GM19372 (cell line): Measurements from ENCODE around the gene IFI27.
A peak's percentile ranks its signal among the peaks of the same experiment; 100 is the strongest.

Experiments
- ATAC-seq: cut with Tn5 transposase; IDR thresholded peaks from one replicate; pipeline ENCODE4 v1.9.1; 2021; ENCODE audit warnings: mild to moderate bottlenecking, low read depth, moderate library complexity; ENCODE audit not compliant: unreplicated experiment

IFI27 gene

DNA sequence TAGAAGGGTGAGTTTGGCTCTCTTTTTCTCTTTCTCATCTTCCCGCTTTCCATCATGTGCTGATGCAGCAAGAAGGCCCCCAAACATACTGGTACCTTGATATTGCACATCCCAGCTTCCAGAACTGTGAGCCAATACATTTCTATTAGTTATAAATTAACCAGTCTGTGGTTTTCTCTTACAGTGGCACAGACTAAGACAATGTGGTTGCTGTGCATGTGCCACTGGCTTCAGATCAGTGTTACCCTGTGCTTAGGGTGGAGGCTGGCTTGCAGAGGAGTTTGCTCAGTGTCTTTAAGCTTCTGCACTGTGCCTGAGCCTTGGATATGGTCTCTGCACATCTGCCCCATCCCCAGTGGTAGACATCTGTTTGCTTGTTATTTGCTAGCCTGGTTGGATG, 13.3 kb downstream of the IFI27 start:
- ATAC-seq = no peak

DNA sequence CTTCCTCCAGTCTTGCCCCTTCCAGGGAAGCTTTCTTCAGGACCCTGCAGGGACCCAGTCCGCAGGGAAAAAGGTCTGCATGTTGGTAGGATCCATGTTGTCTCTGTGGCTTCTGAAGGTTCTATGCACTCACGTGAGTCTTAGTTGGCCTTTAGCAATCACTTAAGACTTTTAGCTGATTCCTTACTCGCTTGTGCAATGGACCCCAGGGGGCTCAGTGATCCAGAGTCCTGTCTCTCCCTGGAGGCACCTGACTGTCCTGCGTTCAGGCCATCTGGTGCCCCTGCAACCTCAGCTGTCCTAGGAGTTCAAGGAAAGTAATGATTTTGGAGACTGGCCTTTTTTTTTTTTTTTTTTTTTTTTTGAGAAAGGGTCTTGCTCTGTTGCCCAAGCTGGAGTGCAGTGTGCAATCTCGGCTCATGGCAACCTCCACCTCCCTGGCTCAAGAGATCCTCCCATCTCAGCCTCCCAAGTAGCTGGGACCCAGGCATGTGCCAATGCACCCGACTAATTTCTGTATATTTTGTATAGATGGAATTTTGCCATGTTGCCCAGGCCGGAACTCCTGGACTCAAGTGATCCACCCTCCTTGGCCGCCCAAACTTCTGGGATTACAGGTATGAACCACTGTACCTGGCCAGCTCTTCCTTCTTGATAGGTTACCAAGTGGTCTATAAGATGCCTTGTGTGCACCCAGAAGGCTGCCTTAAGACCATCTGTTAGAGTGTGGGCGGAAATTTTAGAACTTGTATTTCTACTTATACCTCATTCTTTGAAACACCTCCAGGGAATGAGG, 14.2 kb downstream of the IFI27 start:
- no peak for ATAC-seq

DNA sequence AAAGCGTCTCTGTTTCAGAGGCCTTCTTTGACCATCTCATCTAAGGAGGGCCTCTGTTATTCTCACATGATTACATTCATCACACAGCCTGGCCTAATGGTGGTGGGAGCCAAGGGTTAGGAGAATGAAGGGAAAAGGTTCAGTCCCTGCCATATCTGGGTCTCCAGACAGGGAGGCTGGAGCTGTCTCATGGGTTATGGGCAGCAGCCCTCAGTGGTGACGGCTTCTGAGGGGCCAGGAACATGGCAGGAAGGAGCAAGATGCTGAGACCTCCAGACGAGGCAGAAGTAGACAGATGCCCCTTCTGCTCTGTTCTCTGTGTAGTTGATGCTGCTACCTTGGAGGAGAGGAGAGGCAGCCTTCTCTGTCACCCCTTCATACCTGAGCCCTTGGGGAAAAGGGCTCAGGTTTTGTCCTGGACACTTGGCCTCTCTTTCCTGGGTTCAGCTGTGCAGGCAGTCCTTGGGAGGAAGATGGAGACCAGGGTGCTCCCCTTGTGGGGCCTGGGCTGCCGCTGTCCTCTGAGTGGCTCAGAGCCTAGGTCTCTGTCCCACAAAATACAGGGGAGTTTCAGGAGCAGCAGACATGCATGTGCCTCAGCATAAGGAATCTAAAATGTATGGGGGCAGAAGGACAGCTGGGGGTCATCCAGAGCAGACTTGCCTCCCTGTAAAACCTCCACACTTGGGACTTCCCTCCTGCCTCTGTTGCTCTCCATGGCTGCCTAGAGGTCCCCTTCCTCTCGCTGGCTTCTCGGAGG, 15.3 kb downstream of the IFI27 start:
- no peak for ATAC-seq

DNA sequence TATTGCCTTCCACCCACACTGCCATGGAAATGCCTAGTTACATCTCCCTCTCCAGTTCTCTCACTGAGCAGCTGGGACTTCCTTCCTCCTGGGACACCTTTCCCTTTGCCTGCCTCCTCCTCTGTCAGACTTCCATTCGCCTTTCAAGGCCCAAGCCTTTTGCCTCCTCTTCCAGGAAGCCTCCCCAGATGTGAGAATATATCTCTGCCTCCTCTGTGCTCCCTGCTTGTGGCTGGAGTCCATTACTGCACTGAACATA, 15.8 kb downstream of the IFI27 start:
- no peak for ATAC-seq

DNA sequence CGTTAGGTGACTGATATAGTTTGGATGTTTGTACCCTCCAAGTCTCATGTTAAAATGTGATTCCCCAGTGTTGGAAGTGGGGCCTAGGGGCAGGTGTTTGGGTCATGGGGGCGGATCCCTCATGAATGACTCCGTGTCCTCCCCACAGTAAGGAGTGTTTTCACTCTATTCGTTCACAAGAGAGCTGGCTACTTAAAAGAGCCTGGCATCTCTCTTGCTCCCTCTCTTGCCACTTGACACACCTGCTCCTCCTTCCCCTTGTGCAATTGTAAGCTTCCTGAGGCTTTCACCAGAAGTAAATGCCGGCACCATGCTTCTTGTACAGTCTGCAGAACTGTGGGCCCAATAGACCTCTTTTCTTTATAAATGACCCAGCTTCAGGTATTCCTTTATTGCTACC, 16.3 kb downstream of the IFI27 start:
- ATAC-seq = no peak

DNA sequence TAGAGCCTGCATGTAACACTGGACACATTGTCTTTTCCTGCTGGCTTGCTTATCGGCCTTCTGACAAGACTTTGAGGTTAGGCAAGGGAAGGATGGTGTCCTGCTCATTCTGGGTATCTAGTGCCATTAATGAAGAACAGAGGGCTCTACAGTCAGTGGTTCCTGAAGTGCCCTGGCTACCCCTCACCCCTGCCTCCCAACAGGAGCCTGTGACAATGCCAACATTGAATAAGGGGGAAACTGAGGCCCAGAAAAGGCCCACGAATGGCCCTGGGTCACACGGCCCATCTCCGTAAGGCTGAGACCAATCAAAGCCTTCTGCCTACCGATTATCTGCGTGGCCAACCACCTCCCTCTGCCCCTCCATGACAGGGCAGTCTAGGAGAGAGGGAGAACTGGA, 16.8 kb downstream of the IFI27 start:
- no peak for ATAC-seq

DNA sequence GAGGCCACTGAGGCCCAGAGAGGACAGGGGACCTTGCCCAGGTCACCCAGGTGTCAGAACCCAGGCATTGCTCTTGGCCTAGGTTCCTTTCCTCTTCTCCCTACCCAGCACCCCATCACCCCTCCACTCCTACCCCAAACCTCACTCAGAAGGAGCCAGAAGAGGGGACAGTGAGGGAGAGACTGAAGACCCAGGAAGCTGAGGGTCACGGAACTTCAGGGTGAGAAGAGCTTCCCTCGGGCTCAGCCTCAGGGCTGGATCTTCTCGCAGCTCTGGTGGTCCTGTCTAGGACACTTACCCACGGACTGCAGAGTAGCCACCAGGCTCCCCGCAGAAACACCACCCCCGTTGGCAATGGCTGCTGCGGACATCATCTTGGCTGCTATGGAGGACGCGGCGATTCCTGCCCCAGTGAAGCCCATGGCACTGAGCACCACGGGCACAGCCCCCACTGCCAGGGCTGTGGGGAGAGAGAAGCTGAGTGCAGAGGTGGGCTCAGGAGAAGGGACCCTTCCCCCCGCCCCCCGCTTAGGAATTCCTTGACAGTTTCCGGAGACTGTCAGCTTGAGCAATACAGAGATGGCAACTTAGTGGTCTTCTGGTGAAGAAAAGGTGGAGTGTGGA, 17.8 kb downstream of the IFI27 start:
- no peak for ATAC-seq

DNA sequence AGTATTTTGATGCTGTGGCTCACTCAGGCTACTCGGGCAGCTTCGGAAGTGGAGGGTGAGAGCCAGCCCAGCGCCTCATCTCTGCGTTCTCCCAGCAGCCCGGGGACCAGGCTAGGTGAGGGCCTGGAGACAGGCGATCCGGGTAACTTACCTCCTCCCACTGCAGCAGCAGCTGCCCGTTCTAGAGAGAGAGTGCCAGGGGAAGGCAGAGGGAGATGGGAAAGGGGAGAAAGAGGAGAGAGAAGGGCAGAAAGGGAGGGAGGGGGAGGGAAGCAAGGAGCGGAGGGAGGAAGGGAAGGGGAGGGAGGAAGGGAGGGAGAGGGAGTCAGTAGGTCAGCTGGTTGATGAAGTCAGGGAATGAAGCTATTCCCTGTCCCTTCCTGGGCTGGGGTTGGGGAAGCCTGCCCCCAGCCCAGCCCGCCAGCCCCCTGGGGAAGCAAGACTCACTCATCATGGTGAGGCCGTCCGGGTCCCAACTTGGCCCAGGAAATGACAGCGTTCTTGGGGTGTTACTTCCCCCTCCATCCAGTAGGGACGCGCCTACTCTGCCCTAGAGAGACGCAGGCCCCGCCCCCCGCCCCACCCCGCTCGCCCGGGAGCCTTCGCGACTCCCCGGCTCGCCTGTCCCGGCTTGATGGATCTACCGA, 18.7 kb downstream of the IFI27 start, which contains the start of gene IFI27L2:
TSS of gene IFI27L2 (minus strand) at position 494 of the 647 bp plus-strand sequence. CDS start at position 454, 40 bp downstream.
- ATAC-seq = peak; percentile 90

DNA sequence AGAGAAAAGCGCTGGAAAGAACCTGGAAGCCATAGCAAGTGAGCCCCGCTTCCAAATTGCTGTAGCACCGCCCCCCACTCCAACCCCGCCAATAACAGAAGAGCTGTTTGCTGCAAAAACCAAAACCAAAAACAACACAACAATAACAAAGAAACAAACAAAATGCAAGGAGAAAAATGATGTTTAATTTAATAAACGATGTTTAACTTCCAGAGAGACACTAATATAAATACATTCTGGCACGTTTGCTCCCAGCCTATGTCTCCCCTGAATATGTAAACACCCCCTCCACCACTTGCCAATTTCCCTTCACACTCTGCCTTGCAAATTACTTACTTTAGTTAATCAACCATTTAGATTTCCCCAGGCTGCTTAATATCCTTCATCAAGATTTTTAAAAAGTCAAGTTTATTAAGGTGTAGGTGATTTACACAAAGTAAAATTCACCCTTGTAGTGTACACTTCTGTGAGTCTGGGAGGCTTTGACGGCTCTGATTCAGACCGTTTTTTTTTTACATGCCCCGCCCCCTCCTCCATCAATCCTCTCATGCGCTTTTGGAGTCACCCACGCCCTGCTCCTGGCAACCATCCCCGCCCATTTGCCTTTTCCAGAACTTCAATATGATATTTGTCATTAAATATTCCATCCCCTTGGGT, 19.4 kb downstream of the IFI27 start:
- ATAC-seq = no peak

DNA sequence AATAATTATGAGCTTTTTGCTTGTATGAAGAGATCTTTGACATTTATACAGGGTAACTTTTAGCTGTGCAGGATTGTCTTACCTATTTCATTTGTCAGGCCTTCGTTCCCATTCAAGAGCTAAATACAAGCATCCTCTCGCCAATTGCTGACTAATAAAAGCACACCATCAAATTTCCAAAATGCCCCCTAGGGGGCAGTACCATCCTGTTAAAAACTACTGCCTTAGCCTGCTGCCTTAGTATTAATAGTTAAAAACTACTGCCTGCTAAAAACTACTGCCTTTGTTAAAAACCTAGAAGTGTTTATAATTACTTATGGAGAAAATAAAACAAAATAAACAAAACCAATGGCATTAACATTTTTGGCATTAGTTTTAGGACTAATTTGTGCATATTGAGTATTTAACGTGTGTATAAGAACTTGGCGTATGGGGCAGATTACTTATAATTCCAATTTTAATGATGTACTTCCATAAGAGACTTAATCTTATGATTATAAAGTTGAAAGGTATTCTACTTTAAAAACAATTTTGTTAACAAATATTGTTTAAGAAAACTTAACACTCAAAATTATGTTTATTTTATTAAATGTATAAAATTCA, 21.9 kb downstream of the IFI27 start:
- ATAC-seq = no peak

DNA sequence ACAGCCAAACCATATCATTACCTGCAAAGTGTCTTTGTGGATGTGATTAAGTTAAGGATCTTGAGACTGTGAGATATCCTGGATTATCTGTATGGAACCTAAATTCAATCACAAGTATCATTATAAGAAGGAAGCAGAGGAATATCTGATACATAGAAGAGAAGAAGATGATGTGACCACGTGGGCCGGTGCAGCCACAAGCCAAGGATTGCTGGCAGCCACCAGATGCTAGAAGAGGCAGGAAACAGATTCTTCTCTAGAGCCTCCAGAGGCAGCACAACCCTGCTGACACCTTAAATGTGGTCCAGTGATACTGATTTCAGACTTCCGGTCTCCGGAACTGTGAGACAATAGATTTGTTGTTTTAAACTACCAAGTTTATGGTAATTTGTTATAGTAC, 24.9 kb downstream of the IFI27 start:
- ATAC-seq = no peak

DNA sequence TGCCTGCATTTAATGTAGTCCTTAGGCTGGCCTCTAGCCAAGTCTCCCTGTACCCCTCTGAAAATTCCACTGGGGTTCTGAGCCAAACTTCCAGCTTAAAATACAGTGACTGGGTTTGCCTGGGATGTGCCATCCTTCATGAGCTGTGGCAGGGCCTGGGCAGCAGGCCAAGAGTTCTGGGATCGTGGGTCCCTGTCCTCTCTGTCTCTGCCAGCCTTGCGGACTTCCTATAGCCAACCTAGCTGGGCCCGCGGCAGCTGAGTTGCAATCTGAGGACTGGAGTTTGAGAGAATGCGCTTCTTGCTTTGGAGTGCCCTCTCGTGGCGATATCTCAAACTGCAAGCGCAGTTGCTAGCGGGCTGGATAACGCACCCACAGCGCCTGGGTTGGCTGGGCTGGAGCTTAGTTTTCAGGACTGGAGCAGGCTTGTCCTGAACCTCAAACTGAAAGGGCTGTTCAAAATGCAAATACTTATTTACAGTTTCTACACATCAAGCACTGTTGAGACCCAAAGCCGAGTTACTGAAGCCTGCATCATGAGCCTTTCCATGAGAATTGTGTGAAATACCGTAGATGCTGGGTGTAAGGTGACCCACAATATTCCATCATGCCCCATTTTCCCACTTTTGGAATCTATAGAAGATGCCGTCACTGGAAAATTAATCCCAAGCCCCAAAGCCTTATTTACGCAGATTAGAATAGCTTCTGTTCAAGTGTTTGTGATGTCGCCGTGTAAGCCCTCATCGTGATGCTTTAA, 26.2 kb downstream of the IFI27 start:
- ATAC-seq = peak; percentile 83

DNA sequence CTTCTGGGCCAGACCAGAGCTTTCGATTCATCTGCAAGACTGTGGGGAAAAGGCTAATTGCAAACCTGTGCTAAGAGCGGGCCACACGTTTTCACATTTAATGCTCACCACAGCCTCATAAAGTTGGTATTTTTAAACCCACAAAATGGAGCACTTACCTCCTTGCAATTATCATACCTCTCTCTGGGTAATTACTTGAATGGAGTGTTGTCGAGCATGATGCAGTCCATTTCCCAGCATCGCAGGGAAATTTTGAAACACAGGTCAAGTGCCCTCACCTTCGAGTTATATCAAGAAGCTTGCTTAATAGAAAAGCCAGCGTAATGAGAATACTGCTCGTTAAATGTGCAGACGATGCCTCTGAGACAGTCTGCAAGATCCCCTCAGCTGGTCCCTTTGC, 27.7 kb downstream of the IFI27 start:
- ATAC-seq = no peak

DNA sequence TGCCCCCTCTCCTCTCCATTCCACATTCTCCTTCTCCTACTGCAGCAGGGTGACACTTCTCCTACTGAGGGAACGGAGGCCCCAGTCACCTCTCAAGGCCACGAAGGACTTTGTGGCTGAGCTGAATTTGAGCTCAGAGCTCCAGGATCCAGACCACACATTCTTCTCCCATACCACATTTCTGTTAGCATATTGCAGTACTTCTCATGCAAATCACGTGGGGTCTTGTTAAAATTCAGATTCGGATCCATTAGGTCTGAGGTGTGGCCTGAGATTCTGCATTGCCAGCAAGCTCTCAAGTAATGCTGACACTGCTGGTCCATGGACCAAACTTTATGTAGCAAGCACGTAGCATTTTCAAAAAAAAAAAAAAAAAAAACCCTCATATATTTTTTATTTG, 28.5 kb downstream of the IFI27 start:
- no peak for ATAC-seq

DNA sequence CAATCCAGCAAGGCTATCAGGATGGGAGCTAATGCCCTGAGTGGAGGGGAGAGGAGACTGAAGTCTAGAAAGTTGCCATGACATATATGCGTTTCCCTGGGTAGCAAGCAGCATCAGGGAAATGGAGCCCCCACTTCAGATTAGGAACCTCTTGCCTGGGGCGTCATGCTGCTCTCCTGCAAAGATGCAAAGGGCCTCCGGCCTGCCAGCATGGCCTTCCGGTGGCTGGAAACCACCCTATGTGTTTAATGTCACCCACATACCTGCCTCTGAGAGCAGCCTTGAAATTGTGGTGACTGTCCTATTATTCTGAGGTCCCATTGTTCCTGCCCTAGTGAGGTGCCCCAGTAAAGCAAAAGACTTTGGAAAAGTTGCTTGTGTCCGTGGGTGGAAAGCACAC, 28.9 kb downstream of the IFI27 start:
- no peak for ATAC-seq

DNA sequence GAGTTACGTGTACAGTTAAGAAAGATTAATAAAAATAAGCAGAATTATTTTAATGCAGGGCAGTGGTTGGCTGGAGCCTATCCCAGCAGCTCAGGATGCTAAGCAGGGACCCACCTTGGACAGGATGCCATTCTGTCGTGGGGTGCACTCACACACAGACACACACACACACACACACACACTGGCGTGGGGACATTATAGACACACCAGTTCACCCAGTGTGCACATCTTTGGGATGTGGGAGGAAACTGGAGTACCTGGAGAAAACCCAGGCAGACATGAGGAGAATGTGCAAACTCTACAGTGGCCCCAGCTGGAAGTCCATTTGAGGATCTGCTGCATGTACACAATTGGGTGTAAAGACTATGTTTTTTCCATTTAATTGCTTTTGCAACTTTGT, 31.7 kb downstream of the IFI27 start:
- ATAC-seq = no peak

DNA sequence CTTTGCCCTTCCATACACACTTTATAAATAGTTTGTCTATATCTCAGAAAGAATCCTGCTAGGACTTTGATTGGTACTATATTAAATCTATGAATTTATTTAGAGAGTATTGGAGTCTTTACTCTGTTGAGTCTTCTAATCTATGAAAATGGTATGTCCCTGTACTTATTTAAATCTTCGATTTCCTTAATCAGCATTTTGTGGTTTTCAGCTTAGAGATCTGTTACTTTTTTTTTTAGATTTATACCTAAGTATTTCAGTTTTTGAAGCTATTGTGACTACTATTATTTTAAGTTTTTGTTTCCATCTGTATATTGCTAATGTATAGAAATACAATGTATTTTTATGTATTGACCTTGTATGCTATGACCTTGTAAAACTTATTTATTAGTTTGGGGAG, 32.3 kb downstream of the IFI27 start:
- ATAC-seq = no peak

DNA sequence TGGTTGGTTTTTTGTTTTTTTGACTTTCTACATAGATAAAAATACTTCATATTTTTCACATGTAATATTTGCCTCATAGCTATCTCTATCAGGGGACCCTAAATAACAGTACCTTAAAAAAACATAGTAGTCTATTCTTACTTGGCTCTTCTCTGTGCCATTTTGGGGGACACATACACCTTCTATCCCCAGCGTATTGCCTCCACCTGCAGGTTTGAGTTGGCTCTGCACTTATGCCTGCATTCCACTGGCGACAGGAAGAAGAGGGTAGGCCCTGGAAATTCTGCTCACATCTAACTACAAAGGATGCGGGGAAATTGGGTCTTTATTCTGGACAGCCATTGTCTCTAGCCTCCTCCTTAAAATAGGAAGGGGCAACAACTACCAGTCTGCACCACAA, 32.7 kb downstream of the IFI27 start:
- ATAC-seq = no peak

DNA sequence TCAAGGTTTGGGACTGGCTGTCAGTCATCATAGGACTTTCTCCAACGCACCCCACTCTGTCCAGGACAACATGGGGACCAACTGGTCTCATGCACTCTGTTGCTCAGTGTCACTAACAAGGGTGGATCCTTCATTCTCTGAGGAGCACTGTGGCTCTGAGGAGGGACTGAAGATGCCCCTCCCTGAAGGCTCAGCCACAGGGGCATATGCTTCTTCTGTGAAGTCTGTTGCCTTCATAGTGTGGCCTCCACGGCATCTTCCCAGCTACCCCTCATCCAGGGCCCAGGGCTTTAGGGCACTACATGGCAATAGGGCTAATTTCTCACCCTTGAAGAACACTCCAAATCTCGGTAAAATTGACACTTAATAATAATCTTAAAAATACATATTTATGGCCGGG, 33.2 kb downstream of the IFI27 start:
- no peak for ATAC-seq

DNA sequence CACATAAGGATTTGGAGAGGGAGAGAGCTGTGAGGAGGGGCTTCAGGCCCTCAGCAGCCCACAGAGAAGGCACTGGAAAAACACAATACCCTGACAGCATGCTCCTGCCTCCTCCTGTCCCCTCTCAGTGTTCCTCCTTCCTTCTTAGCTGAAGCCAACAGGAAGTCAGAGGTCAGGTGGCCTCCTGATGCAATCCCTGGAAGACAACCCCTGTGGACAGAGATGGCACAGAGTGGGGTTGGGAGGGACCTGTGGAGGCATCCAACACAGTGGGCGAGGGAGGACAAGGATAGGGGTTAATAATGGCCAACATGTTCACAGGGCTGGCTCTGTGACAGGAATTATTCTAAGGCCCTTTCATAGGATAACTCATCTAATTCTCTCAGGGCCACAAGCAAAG, 34.2 kb downstream of the IFI27 start:
- ATAC-seq = no peak
